Measurements from ENCODE around the gene BMS1.
"Not testable (repeated sequence)": the region's sequence is repeated elsewhere in the genome, so short reads cannot be mapped to it uniquely, and the experiment has no call there.

BMS1 gene

GRCh38 chr10:42795701-42796100, 13.1 kb downstream of the BMS1 start:
- no peak for DNase-seq (ENCODE audit: low read depth in 3 of 3, low spot score in 1 of 3)

- DNase-seq (ENCODE audit: low read depth in 3 of 3, low spot score in 1 of 3), result no peak
Observed at GRCh38 chr10:42801135-42801534, 18.5 kb downstream of the BMS1 start.

GRCh38 chr10:42802876-42803275, 20.3 kb downstream of the BMS1 start:
- DNase-seq (ENCODE audit: low read depth in 3 of 3, low spot score in 1 of 3), result no peak

- DNase-seq (ENCODE audit: low read depth in 3 of 3, low spot score in 1 of 3), result no peak
Observed at GRCh38 chr10:42809676-42810075, 27.1 kb downstream of the BMS1 start.

- DNase-seq (ENCODE audit: low read depth in 3 of 3, low spot score in 1 of 3), result no peak
Observed at GRCh38 chr10:42812028-42812427, 29.4 kb downstream of the BMS1 start.

GRCh38 chr10:42813989-42814687, 31.5 kb downstream of the BMS1 start:
- DNase-seq (ENCODE audit: low read depth in 3 of 3, low spot score in 1 of 3), result not testable (repeated sequence)

GRCh38 chr10:42816334-42816733, 33.7 kb downstream of the BMS1 start:
- not testable (repeated sequence) for DNase-seq (ENCODE audit: low read depth in 3 of 3, low spot score in 1 of 3)

GRCh38 chr10:42816912-42817311, 34.3 kb downstream of the BMS1 start:
- no peak for DNase-seq (ENCODE audit: low read depth in 3 of 3, low spot score in 1 of 3)

GRCh38 chr10:42817417-42817816, 34.8 kb downstream of the BMS1 start:
- DNase-seq (ENCODE audit: low read depth in 3 of 3, low spot score in 1 of 3), result not testable (repeated sequence)

GRCh38 chr10:42826759-42827158, 44.2 kb downstream of the BMS1 start:
- not testable (repeated sequence) for DNase-seq (ENCODE audit: low read depth in 3 of 3, low spot score in 1 of 3)

GRCh38 chr10:42827201-42827600, 44.6 kb downstream of the BMS1 start:
- no peak for DNase-seq (ENCODE audit: low read depth in 3 of 3, low spot score in 1 of 3)

- DNase-seq (ENCODE audit: low read depth in 3 of 3, low spot score in 1 of 3), result not testable (repeated sequence)
Observed at GRCh38 chr10:42828391-42828790, 45.8 kb downstream of the BMS1 start.

- no peak for DNase-seq (ENCODE audit: low read depth in 3 of 3, low spot score in 1 of 3)
Observed at GRCh38 chr10:42830237-42830636, 47.6 kb downstream of the BMS1 start.

- no peak for DNase-seq (ENCODE audit: low read depth in 3 of 3, low spot score in 1 of 3)
Observed at GRCh38 chr10:42836096-42836495, 53.5 kb downstream of the BMS1 start.

GRCh38 chr10:42836771-42837468, 54.3 kb downstream of the BMS1 start:
- DNase-seq (ENCODE audit: low read depth in 3 of 3, low spot score in 1 of 3), result no peak

GRCh38 chr10:42844810-42845209, 62.2 kb downstream of the BMS1 start:
- DNase-seq (ENCODE audit: low read depth in 3 of 3, low spot score in 1 of 3), result not testable (repeated sequence)

- DNase-seq (ENCODE audit: low read depth in 3 of 3, low spot score in 1 of 3), result not testable (repeated sequence)
Observed at GRCh38 chr10:42847261-42847660, 64.7 kb downstream of the BMS1 start.

GRCh38 chr10:42850931-42851330, 68.3 kb downstream of the BMS1 start:
- no peak for DNase-seq (ENCODE audit: low read depth in 3 of 3, low spot score in 1 of 3)

- DNase-seq (ENCODE audit: low read depth in 3 of 3, low spot score in 1 of 3), result no peak
Observed at GRCh38 chr10:42859256-42859655, 76.7 kb downstream of the BMS1 start.

GRCh38 chr10:42860016-42860415, 77.4 kb downstream of the BMS1 start:
- not testable (repeated sequence) for DNase-seq (ENCODE audit: low read depth in 3 of 3, low spot score in 1 of 3)

- DNase-seq (ENCODE audit: low read depth in 3 of 3, low spot score in 1 of 3), result not testable (repeated sequence)
Observed at GRCh38 chr10:42862801-42863200, 80.2 kb downstream of the BMS1 start.

GRCh38 chr10:42864575-42864974, 82.0 kb downstream of the BMS1 start:
- no peak for DNase-seq (ENCODE audit: low read depth in 3 of 3, low spot score in 1 of 3)

- DNase-seq (ENCODE audit: low read depth in 3 of 3, low spot score in 1 of 3), result no peak
Observed at GRCh38 chr10:42865716-42866114, 83.1 kb downstream of the BMS1 start.
